Gastroesophageal sphincter (tissue), 4 donors: ENCODE measurements around the gene ADAT3. TPM values are rescaled to one million over a fixed set of nuclear protein-coding genes. Genes with fewer than 3 reads are reported as not detected.

Experiments used
- ATAC-seq: fragments of 150-250 bp; one replicate; pipeline ENCODE4 v1.9.1; 2016; ENCODE audit warnings: mild to moderate bottlenecking, moderate library complexity
- H3K27ac ChIP-seq, 4 donors: fragments of 200-600 bp; sonication (generic) in 3 of 4; 1 replicate in 3 of 4; 2 replicates in 1 of 4; pipeline ENCODE4 v1.5.1; 2016 to 2019
- H3K27me3 ChIP-seq: fragments of 200-600 bp; sonication (generic); one replicate; pipeline ENCODE4 v1.5.1; 2019
- H3K36me3 ChIP-seq, 2 donors: fragments of 200-600 bp; sonication (generic); one replicate each; pipeline ENCODE4 v1.5.1; 2019; ENCODE audit warnings: control low read depth in 1 of 2
- H3K4me1 ChIP-seq, 3 donors: fragments of 200-600 bp; sonication (generic); 1 replicate in 2 of 3; 2 replicates in 1 of 3; pipeline ENCODE4 v1.5.1; 2016 to 2019; ENCODE audit warnings: control low read depth in 2 of 3
- H3K4me3 ChIP-seq, 2 donors: fragments of 200-600 bp; sonication (generic); one replicate each; pipeline ENCODE4 v1.5.1; 2019; ENCODE audit warnings: mild to moderate bottlenecking in 1 of 2, moderate library complexity in 1 of 2
- H3K9me3 ChIP-seq, 3 donors: fragments of 200-600 bp; sonication (generic); one replicate each; pipeline ENCODE4 v1.5.1; 2017 to 2019; ENCODE audit warnings: control low read depth in 2 of 3
- EP300 ChIP-seq: sonication (generic); formaldehyde crosslinking; IDR thresholded peaks from one replicate; pipeline ENCODE4 v1.6.1; 2017; ENCODE audit warnings: antibody characterized with exemption, mild to moderate bottlenecking
- POLR2A ChIP-seq, 2 donors: fragments of 450-650 bp; IDR thresholded peaks; one replicate each; pipeline ENCODE4 v1.6.1; 2017; ENCODE audit warnings: antibody characterized with exemption in 2 of 2, mild to moderate bottlenecking in 2 of 2, moderate library complexity in 1 of 2
- POLR2AphosphoS5 ChIP-seq: sonication (generic); formaldehyde crosslinking; IDR thresholded peaks from one replicate; pipeline ENCODE4 v1.6.1; 2017; ENCODE audit warnings: antibody characterized with exemption
- WGBS, 2 donors: methylation state at CpG; one replicate each; pipeline ENCODE4 v1.1.5; 2018; ENCODE audit warnings: low coverage in 1 of 2; 5-methylcytosine and 5-hydroxymethylcytosine counted together
- total RNA-seq, 4 donors: library from RNA; depleted of rRNA; stranded (reverse); fragments of >200 nt; gene quantifications; one replicate each; pipeline ENCODE4 v1.1.0, GENCODE V29; 2016
- TF ChIP-seq, protein P1 (sequence below), 4 experiments: fragments of 200-600 bp in 2 of 4; fragments of 450-650 bp in 2 of 4; sonication (generic) in 1 of 4; IDR thresholded peaks; one replicate each; pipeline ENCODE4 v1.5.1; 2017 to 2019; ENCODE audit warnings: antibody characterized with exemption in 4 of 4, mild to moderate bottlenecking in 2 of 4, moderate library complexity in 2 of 4

ADAT3 gene
- total RNA-seq, 4 donors from 2014 or later = 0.47 to 4.2 (median 2.3) TPM

DNA sequence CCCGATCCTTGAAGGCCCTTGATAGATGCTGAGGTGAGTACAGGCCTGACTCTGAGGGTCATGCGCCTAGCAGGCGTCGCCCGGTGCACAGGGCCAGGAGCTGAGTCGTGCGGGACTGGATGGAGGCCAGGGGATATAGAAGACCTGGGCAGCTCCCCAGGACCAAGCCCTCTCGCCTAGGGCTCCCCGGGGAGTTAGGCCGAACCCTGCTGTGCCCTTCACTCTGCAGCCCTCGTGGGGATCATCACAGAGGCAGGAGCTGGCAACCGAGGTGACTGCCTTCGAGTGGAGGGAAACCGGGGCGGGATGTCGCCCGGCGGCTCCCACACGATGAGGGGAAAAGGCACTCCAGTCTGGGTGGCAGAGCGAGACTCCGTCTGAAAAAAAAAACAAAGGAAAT lies 47.4 kb downstream of the ADAT3 start:
- Histone ChIP-seq H3K9me3 (no peaks in the 10 kb centered on the region), H3K27me3 (no peaks in the 10 kb centered on the region), H3K4me3 (no peak overlapping the region), H3K27ac (no peak overlapping the region), H3K36me3 (peaks cover 0 to 38% of the 10 kb centered on the region in 2 donors), H3K4me1 (peaks cover 0 to 32% (median 0%) of the 10 kb centered on the region in 3 donors)
- WGBS, 2 donors = 70% methylated on average over 4 to 9 of the region's 21 CpGs
- no peak for ATAC-seq
- TF ChIP-seq POLR2A (IDR thresholded peaks at IDR 0.05) (no peak), POLR2AphosphoS5 (no peak), EP300 (no peak)
- TF ChIP-seq, protein P1, sequence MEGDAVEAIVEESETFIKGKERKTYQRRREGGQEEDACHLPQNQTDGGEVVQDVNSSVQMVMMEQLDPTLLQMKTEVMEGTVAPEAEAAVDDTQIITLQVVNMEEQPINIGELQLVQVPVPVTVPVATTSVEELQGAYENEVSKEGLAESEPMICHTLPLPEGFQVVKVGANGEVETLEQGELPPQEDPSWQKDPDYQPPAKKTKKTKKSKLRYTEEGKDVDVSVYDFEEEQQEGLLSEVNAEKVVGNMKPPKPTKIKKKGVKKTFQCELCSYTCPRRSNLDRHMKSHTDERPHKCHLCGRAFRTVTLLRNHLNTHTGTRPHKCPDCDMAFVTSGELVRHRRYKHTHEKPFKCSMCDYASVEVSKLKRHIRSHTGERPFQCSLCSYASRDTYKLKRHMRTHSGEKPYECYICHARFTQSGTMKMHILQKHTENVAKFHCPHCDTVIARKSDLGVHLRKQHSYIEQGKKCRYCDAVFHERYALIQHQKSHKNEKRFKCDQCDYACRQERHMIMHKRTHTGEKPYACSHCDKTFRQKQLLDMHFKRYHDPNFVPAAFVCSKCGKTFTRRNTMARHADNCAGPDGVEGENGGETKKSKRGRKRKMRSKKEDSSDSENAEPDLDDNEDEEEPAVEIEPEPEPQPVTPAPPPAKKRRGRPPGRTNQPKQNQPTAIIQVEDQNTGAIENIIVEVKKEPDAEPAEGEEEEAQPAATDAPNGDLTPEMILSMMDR (IDR thresholded peaks at IDR 0.05) = no peak

DNA sequence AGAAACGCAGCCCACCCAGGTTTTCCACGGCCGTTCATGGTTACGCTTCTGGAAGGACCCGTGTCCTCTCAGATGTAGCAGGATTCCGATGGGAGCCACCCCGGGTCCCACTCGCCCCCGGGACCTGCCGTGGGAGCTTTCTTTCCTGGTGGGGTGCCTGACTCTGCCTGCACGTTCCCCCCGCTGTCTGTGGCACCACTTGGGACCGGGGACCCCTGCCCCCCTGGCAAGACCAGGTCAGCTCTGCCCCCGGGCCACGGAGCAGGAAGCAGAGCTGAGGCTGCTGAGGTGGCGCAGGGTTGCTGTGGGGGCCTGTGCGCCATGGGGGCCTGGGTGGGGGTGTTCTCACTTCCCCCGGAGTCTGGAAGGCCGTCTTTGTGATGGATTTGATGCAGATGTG lies 47.8 kb downstream of the ADAT3 start:
- no peak overlapping the region for H3K27ac ChIP-seq
- no peaks in the 10 kb centered on the region for H3K9me3 ChIP-seq
- peaks cover 0 to 38% of the 10 kb centered on the region in 2 donors for H3K36me3 ChIP-seq
- no peaks in the 10 kb centered on the region for H3K27me3 ChIP-seq
- no peak for ATAC-seq
- H3K4me1 ChIP-seq = peaks cover 0 to 36% (median 0%) of the 10 kb centered on the region in 3 donors
- 70 to 80% methylated on average over 2 to 4 of the region's 19 CpGs for WGBS, 2 donors
- TF ChIP-seq EP300 (no peak), POLR2A (IDR thresholded peaks at IDR 0.05) (no peak), POLR2AphosphoS5 (no peak)
- TF ChIP-seq, protein P1 (IDR thresholded peaks at IDR 0.05) = no peak
- no peak overlapping the region for H3K4me3 ChIP-seq

DNA sequence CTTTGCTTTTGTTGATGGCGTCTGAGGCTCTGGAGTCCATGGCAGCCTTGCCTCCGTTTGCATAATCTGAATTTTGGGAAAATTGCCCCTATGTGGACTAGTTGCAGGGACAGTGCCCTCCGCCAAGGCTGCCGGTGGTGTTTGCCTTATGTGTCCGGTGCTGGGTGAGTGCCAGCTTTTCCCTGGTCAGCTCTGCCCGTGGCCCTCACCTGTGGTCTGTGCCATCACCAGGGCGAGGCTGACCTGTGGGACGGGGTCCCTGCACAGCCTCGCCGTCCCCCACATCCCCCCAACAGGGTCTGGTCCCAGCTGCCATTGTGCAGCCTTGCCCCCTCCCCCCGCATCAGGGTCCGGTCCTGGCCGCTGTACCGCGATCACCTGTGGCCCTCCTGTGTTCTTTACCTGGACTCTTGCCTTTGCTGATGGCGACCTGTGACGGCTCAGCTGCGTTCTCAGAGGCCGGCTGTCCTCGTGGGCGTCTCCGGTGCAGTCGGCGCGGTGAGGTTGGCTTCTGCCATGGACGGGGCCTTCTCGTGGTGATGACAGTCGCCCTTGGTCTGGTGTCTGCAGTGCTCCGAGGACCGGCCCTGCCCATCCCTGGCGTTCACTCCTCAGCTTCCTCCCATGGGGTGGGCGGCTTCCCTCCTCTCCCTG lies 48.4 kb downstream of the ADAT3 start:
- Histone ChIP-seq H3K36me3 (peaks cover 0 to 38% of the 10 kb centered on the region in 2 donors), H3K27ac (no peak overlapping the region), H3K4me1 (peaks cover 0 to 37% (median 0%) of the 10 kb centered on the region in 3 donors), H3K4me3 (no peak overlapping the region), H3K9me3 (no peaks in the 10 kb centered on the region), H3K27me3 (no peaks in the 10 kb centered on the region)
- no peak for ATAC-seq
- TF ChIP-seq POLR2AphosphoS5 (no peak), POLR2A (IDR thresholded peaks at IDR 0.05) (no peak), EP300 (no peak)
- TF ChIP-seq, protein P1 (IDR thresholded peaks at IDR 0.05) = no peak
- WGBS, 2 donors = 82 to 100% methylated on average over 2 to 12 of the region's 32 CpGs

DNA sequence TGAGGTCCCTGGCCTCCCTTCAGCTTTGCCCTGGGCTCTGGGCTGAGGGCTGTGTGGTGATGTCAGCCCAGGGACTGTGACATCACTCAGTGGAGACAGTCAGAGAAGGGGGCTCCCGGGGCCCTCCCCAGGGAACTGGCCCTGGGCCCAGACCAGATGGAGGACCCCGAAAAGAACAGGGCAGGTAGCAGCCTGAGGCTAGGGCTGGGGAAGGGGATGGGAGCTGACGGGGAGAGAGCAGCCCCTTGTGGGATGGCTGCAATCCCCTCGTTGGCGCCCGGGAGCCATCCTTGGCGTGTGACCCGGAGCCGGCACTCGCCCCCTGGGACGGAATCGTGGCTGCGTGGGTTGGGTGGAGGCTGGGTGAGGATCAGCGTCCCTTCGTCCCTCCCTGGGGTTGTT lies 49.3 kb downstream of the ADAT3 start:
- Histone ChIP-seq H3K4me1 (peaks cover 0 to 37% (median 0%) of the 10 kb centered on the region in 3 donors), H3K9me3 (no peaks in the 10 kb centered on the region), H3K27me3 (no peaks in the 10 kb centered on the region), H3K27ac (no peak overlapping the region), H3K36me3 (peaks cover 0 to 37% of the 10 kb centered on the region in 2 donors), H3K4me3 (no peak overlapping the region)
- WGBS, 2 donors = 93% methylated on average over 3 of the region's 15 CpGs; no CpG with 5 or more reads in 1 of the 2 donors
- TF ChIP-seq, protein P1 (IDR thresholded peaks at IDR 0.05) = no peak
- no peak for TF ChIP-seq POLR2AphosphoS5
- no peak for TF ChIP-seq EP300
- TF ChIP-seq POLR2A (IDR thresholded peaks at IDR 0.05) = no peak
- ATAC-seq = no peak
